ENCODE data around the gene CLHC1.
"Not testable (repeated sequence)": the region's sequence is repeated elsewhere in the genome, so short reads cannot be mapped to it uniquely, and the experiment has no call there.

The CLHC1 gene

DNA sequence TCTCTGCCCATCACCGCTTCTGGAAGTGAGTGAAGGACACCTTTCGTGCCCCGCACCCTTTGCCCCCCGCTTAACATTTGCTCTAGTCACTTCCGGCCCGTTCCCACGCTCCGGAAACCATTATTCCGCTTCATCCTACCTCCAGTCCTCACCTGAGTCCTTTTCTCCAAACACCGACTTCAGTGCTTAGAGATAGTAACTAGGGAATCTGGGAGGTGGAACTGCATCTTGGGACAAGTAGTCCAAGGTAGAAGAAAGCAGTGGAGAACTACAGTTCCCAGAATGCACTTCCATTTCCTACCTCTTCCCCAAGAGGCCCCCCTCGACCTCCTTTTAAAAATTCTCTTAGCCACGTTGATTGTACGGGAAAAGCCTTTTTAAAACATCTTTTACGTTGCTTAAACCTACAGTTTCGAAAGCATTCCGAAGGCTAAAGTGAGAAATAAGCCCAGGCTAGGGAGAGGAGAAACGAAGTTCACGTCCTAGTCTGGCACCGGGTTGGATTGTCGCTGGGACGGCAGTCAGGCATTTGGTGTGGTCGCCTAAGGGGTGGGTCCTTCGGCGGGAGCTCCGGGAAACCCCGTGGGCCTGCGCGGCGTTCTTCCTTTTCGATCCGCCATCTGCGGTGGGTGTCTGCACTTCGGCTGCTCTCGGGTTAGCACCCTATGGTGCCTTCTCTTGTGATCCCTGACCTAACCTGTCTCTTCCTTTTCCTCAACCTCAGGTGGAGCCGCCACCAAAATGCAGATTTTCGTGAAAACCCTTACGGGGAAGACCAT, at the start of gene CLHC1, which contains the start of gene RPS27A:
Gene CLHC1 (minus strand): TSS at position 210 of the 779 bp plus-strand sequence. CDS start 9,882 bp downstream, outside the sequence.
Gene RPS27A (plus strand): TSS at position 605 of the 779 bp plus-strand sequence. CDS start 137 bp downstream, at position 742.
- peak; percentile 90 for DNase-seq (ENCODE audit: low spot score)

DNA sequence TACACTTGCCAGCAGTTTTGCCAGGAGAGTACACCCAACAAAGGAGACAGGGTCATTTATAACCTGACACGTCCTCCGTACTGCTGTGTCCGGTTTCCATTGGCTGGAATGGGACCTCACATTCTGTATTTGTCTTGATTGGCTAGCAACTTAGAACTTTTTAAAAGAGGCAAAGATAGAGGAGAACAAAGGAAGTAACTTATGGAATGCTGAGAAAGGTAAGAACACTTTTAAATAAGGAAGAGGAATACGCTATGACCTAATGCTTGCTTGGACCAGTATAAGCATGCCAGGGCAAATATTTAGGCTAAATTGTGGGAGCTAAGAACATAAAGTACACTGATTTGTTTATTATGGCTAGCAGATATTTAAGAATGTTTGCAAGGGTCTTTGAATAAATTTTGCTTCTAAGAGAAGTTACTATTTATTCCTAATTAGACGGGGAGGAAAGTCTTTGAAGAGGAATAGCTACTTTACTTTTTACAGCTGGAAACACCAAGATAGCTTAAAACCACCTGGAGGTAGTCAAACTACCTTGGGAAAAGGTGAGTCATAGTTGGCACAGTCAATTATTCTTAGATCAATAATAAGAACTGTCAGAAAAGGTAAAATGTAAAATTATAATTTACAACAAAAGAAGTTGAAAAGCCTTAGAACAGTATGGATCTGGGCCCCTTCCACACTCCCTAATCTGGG, 48.9 kb upstream of the CLHC1 start:
- not testable (repeated sequence) for DNase-seq (ENCODE audit: low spot score)

DNA sequence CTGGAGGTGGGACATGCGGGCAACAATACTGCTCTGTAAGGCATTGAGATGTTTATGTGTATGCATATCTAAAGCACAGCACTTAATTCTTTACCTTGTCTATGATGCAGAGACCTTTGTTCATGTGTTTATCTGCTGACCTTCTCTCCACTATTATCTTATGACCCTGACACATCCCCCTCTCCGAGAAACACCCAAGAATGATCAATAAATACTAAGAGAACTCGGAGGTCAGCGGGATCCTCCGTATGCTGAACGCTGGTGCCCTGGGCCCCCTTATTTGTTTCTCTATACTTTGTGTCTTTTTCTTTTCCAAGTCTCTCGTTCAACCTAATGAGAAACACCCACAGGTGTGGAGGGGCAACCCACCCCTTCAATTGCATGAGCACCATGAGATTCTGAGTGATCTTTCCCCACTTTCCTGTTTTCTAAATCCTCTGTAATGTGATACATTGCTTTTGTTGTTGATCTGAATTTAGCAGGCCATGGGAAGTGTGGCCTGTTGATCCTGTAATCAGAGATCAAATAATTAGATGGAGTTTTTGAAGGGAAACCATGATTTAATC, 47.8 kb upstream of the CLHC1 start:
- DNase-seq (ENCODE audit: low spot score), result not testable (repeated sequence)

DNA sequence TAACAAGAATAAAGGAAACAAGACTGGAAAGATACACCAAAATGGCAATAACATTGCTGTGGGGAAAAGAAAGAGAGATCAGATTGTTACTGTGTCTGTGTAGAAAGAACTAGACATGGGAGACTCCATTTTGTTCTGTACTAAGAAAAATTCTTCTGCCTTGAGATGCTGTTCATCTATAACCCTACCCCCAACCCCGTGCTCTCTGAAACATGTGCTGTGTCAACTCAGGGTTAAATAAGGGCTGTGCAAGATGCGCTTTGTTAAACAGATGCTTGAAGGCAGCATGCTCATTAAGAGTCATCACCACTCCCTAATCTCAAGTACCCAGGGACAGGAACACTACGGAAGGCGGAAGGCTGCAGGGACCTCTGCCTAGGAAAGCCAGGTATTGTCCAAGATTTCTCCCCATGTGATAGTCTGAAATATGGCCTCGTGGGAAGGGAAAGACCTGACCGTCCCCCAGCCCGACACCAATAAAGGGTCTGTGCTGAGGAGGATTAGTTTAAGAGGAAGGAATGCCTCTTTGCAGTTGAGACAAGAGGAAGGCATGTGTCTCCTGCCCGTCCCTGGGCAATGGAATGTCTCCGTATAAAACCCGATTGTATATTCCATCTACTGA, 47.2 kb upstream of the CLHC1 start:
- DNase-seq (ENCODE audit: low spot score), result not testable (repeated sequence)

DNA sequence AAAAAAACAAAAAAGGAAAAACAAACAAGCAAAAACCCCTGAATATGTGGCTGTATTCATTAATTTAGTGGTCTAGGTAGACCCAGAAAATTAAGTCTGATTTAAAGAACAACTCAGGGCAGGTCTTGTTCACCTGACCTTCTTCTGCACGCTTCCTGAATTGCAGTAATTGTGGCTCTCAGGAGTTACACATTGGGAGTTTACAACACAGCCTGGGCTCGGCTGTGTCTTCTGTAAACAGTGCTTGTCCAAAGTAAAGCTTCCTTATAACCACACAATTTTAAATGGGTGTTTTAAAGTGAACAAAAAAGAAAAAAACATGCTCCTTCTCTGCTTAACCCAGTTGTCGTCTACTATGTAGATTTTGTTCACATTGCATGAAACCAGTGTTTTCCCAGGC, 45.2 kb upstream of the CLHC1 start:
- DNase-seq (ENCODE audit: low spot score), result no peak

DNA sequence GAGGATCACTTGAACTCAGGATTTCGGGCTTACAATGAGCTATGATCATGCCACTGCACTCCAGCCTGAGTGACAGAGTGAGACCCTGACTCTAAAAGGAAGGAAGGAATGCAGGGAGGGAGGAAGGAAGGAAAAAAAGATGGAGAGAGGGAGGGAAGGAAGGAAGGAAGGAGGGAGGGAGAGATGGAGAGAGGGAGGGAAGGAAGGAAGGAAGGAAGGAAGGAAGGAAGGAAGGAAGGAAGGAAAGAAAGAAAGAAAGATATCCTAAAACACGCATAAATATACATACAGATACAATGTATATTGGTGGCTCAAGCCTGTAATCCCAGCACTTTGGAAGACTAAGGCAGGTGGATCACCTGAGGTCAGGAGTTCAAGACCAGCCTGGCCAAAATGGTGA, 42.3 kb upstream of the CLHC1 start:
- not testable (repeated sequence) for DNase-seq (ENCODE audit: low spot score)

DNA sequence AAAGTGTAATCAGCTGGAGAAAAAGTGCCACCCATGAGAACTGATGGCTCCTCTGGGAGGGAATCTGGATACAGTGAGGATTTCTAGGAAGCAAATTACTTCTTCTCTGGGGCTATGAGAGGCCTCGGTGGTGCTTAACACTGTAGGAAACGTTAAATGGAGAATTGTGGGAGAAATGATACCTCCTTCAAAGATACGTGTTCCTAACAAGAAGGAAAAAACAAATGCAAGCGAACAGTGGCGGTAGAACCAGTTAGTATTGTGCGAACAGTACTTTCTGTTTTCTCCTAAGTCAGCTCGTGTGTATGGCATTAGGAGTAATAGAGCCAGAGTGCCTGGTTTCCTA, 37.5 kb upstream of the CLHC1 start:
- peak; percentile 23 for DNase-seq (ENCODE audit: low spot score)

DNA sequence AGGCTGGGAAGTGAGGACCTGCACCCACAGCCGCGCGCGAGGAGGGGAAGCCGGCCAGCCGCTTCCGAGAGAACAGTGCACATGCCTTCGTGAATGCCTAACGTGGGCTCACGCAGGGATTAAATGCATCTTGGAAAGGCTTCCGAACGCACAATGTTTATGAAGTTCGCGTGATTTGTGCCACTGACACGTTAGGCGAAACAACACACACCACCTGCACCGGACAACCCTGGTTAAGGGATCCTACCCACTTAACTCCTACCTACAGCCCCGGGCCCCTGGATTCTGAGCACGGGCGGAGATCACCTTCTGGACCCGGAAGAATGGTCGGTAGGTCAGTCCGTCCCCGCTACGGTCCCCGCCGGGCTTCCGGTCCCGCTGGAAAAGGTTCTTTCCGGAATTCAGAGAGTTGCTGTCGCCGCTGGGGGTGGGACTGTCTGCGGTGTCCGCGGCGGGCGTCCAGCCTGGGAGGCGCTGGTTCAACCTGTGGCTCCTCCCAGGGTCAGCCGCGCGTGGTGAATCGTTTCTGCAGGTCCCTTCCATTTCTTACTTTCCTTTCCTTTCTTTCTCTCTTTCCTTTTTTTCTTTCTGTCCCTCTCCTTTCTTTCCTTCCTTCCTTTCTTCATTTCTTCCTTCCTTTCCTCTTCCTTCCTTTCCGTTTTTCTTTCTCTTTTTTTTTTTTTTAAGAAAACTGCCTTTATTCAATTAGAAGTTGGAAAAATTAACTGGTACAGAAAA, 37.0 kb upstream of the CLHC1 start, which contains the start of gene MTIF2:
Gene MTIF2 (minus strand): TSS at position 325 of the 738 bp plus-strand sequence. CDS start 5,373 bp downstream, outside the sequence.
- peak; percentile 88 for DNase-seq (ENCODE audit: low spot score)

DNA sequence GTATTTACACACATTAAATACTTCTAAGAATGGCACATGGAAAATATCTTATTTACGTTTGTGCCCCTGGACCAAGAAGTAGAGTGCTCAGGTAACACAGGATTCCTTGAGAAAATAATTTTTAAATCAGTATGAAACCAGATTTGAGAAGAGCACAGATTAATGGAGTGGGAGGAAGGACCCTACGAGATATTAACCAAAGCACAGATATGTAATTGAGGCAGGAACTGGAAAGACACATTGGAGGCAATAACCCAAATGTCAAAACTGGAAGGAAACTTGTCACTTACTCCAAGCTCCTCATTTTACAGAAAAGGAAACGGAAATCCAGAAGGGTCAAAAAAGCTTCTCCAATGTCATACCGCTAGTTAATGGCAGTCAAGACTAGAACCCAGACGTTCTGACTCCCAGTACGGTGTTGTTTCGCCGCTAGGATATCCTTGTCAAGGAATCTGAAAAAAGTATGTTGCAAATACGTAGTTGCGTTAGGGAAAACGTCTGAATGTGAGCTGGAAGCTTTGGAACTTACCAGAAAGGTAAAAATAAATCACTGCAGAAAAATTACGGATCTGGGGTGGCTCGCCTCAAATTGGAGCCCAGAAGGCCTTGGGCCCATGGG, 36.3 kb upstream of the CLHC1 start:
- DNase-seq (ENCODE audit: low spot score), result peak; percentile 22

DNA sequence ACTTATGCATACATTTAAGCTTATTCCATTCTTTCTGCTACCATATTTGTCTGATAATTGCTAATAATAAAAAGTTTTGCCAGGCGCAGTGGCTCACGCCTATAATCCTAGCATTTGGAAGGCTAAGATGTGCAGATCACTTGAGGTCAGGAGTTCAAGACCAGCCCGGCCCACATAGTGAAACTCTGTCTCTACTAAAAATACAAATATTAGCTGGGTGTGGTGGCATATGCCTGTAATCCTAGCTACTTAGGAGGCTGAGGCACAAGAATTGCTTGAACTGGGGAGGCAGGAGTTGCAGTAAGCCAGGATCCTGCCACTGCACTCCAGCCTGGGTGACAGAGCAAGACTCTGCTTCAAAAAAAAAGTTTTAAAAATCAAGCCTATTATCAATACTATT, 27.5 kb upstream of the CLHC1 start:
- DNase-seq (ENCODE audit: low spot score), result not testable (repeated sequence)

DNA sequence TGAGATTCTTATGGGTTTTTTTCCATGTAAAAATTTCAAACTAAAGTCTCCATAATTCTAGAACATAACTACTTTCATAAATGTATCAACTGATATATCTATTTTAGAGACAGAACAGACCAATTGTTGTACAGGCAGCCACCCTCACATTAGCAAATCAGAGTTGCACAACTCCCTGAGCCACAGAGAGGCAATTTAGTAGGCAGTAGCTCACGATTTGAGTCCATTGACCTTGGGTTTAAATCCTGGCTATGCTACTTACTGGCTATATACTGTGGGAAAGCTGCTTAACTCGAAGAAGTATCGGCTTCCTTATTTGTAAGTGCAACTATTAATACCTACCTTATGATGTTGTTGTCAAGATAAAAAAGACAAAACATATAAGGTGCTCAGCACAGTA, 20.7 kb upstream of the CLHC1 start:
- no peak for DNase-seq (ENCODE audit: low spot score)

DNA sequence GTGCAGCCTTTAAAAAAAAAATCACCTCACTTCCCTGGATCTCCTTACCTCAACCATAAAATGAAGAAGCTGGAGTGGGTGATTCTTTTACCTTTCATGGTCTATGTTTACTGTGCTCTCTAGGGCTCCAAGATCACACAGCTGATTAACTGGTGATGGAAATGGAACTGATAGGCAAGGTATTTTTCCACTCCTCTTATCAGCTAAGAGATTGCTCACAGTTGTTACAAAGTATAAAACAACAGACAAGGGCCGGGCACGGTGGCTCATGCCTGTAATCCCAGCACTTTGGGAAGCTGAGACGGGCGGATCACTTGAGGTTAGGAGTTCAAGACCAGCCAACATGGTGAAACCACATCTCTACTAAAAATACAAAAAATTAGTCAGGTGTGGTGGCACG, 14.9 kb upstream of the CLHC1 start:
- DNase-seq (ENCODE audit: low spot score), result no peak

DNA sequence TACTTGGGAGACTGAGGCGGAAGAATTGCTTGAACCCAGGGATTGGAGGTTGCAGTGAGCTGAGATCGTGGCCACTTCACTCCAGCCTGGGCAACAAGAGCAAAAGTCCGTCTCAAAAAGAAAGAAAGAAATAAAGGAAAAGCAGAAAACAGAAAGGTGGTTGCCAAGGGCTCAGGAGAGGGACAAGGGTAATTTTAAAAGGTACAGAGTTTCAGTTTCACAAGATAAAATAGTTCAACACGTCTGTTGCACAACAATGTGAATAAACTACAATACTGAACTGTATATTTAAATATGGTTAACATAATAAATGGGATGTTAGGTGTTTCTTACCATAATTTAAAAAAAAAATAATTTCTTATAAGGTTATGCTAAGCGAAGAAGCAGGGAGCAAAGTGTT, 13.3 kb upstream of the CLHC1 start:
- DNase-seq (ENCODE audit: low spot score), result no peak

DNA sequence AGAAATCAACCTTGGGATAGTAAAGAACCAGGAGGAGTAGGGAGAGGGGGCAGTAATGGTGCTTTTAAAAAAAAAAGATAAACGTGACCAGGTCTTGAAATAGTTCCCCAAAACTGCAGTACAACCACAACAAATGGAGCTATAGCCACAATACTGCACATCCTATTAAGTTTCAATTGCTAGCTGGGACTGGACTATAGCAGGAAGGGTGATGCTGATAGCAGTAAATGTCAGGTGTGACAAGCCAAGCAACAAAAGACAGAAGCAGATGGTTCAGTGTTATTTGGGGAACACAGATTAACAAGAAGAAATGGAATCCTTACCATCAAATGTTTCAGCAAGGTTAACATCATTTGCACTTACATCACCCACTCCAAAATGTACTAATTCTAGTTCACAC, 10.5 kb upstream of the CLHC1 start:
- no peak for DNase-seq (ENCODE audit: low spot score)

DNA sequence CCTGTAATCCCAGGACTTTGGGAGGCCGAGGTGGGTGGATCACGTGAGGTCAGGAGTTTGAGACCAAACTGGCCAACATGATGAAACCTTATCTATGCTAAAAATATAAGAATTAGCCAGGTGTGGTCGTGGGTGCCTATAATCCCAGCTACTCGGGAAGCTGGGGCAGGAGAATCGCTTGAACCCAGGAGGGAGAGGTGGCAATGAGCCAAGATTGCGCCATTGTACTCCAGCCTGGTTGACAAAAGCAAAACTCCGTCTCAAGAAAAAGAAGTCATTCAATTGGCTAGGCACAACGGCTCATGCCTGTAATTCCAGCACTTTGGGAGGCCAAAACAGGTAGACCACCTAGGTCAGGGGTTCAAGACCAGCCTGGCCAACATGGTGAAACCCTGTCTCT, 9.5 kb upstream of the CLHC1 start:
- not testable (repeated sequence) for DNase-seq (ENCODE audit: low spot score)

DNA sequence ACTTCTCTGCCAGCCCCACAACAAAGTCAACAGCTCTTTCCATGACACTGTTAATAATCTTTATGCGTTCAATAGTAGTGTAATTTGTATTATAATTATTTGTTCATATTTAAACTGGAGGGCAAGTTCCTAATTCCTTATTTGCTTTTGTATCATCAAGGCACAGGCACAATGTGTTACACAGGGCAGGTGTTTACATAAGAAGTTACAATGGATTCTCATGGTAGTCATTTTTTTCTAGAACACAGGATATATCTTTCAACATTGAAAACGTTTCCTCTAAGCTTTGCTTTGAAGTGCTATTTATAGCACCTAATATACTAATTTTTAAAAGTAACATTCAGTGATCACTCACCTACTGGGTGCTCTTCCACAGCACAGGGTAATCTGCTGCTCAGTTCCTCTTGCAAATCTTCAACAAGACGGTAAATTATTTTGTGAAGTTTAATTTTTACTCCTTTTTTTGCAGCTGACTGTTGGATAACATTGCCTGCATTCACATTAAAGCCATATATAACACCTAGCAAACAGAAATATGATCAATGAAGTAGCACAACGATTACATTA, 7.6 kb upstream of the CLHC1 start:
- DNase-seq (ENCODE audit: low spot score), result no peak

DNA sequence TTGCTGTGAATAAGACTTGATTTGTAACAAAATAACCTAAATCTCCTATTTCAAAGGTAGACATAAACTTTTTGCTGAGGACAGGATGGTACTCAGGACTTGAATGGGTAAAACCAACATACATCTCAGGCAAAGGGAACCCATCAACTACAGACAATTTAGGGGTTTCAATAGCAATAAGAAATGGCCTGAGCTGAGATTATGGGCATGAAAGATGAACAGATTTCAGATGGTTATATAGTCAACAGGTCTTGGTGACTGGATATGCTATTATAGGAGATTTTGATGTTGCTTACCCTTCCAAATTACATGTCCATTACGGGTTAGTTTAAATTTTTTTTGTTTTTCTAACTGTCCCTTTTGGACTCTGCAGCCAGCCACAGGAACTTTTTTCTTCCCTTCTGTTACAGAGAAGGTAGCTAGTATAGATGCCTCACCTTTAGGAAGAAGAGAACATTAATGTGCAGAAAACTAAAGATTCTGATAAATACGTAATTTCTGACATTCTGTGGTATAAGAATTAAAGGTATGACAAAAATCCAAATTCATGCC, 5.0 kb upstream of the CLHC1 start:
- no peak for DNase-seq (ENCODE audit: low spot score)

DNA sequence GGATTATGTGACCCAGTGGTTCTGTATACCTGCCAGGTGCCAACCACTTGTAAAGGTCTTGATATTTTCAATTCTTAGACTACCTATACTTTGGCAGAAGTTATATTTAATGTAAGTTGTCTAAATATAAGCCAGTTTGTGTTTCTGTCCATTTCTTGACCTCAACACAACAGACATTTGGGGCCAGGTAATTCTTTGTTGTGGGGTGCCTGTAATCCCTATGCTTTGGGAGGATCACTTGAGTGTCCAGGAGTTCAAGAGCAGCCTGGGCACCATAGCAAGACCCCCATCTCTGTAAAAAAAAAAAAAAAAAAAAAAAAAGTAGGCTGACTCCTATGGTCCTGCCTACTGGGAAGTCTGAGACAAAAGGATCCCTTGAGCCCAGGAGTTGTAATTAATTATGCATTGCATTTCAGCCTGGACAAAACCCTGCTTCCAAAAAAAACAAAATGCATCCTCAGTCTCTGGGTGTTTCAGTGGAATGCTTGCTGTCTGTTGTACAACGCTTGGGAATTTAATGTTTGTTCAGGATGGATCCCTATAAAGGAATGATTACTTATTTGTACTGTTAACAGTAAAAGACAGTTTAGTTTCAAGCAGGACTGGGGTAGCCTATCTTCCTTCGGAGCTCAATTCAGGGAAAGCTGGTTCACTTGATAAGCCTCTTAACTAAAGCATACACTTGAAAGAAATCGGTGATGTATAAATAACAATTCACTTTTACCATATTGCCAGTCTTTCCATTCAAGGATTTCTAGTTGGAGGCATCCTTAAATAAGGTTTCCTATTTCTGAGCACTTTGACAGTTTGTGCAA, 3.8 kb upstream of the CLHC1 start:
- no peak for DNase-seq (ENCODE audit: low spot score)

DNA sequence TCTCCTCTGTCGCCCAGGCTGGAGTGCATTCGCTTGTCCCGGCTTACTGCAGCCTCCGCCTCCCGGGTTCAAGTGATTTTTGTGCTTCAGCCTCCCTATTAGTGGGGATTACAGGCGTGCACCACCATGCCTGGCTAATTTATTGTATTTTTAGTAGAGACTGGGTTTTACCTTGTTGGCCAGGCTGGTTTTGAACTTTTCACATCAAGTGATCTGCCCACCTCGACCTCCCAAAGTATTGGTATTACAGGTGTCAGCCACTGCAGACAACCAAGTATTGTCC, 1.5 kb upstream of the CLHC1 start:
- no peak for DNase-seq (ENCODE audit: low spot score)

Data from D341Med (cell line).